RWPE2 (cell line): ENCODE results near the gene KRTAP9-2.
"Not testable (repeated sequence)": the region's sequence is repeated elsewhere in the genome, so short reads cannot be mapped to it uniquely, and the experiment has no call there.

ENCODE experiments used
- ATAC-seq: fragments of 200-7000 bp; cut with Tn5 transposase; 3 replicates; pipeline ENCODE4 v1.9.1; 2021; ENCODE audit warnings: low read depth
- DNase-seq: peaks from one replicate; pipeline ENCODE4 v3.0.0-alpha.2; 2020; ENCODE audit warnings: low spot score
- H3K27ac ChIP-seq: fragments of 450-650 bp; 2 replicates; pipeline ENCODE4 v1.5.1; 2017; ENCODE audit warnings: mild to moderate bottlenecking; ENCODE audit not compliant: poor library complexity, severe bottlenecking
- H3K27me3 ChIP-seq: fragments of 250-450 bp; sonication (Bioruptor Pico); 2 replicates; pipeline ENCODE4 v1.5.1; 2021; ENCODE audit warnings: mild to moderate bottlenecking, moderate library complexity; ENCODE audit not compliant: insufficient read depth, poor library complexity, severe bottlenecking
- H3K36me3 ChIP-seq: fragments of 250-450 bp; sonication (Bioruptor Pico); 2 replicates; pipeline ENCODE4 v1.5.1; 2020; ENCODE audit warnings: low read depth, mild to moderate bottlenecking, moderate library complexity
- H3K4me1 ChIP-seq: fragments of 250-450 bp; sonication (Bioruptor Pico); 2 replicates; pipeline ENCODE4 v1.5.1; 2021; ENCODE audit warnings: mild to moderate bottlenecking, moderate library complexity; ENCODE audit not compliant: insufficient read depth, poor library complexity, severe bottlenecking
- H3K4me3 ChIP-seq: fragments of 250-450 bp; sonication (Bioruptor Pico); 2 replicates; pipeline ENCODE4 v1.5.1; 2021; ENCODE audit warnings: mild to moderate bottlenecking, moderate library complexity; ENCODE audit not compliant: severe bottlenecking
- H3K9me3 ChIP-seq: fragments of 250-450 bp; sonication (Bioruptor Pico); 2 replicates; pipeline ENCODE4 v1.5.1; 2021; ENCODE audit warnings: mild to moderate bottlenecking, moderate library complexity; ENCODE audit not compliant: severe bottlenecking
- CTCF ChIP-seq: fragments of 450-650 bp; IDR thresholded peaks from one replicate; pipeline ENCODE4 v1.5.1; 2017; ENCODE audit warnings: mild to moderate bottlenecking, moderate library complexity; ENCODE audit not compliant: poor library complexity, severe bottlenecking

Gene KRTAP9-2

GRCh38 chr17:41215681-41216080 lies 10.8 kb upstream of the KRTAP9-2 start:
- no peak overlapping the region for H3K27ac ChIP-seq
- no peak overlapping the region for H3K4me3 ChIP-seq
- DNase-seq (no peak), ATAC-seq (no peak)
- H3K36me3 ChIP-seq: no peaks in the 10 kb centered on the region
- H3K4me1 ChIP-seq: no peaks in the 10 kb centered on the region
- H3K27me3 ChIP-seq: no peaks in the 10 kb centered on the region
- no peak for TF ChIP-seq CTCF
- no peaks in the 10 kb centered on the region for H3K9me3 ChIP-seq

GRCh38 chr17:41223821-41224220 lies 2.6 kb upstream of the KRTAP9-2 start:
- no peak overlapping the region for H3K4me3 ChIP-seq
- DNase-seq (no peak), ATAC-seq (no peak)
- no peaks in the 10 kb centered on the region for H3K4me1 ChIP-seq
- no peak overlapping the region for H3K27ac ChIP-seq
- H3K27me3 ChIP-seq: no peaks in the 10 kb centered on the region
- no peaks in the 10 kb centered on the region for H3K9me3 ChIP-seq
- no peaks in the 10 kb centered on the region for H3K36me3 ChIP-seq
- no peak for TF ChIP-seq CTCF

GRCh38 chr17:41226051-41226450 lies 397 bp upstream of the KRTAP9-2 start:
- Histone ChIP-seq H3K27me3 (no peaks in the 10 kb centered on the region), H3K4me3 (no peak overlapping the region), H3K4me1 (no peaks in the 10 kb centered on the region), H3K9me3 (no peaks in the 10 kb centered on the region), H3K27ac (no peak overlapping the region), H3K36me3 (no peaks in the 10 kb centered on the region)
- ATAC-seq (no peak), DNase-seq (no peak)
- TF ChIP-seq CTCF: no peak

GRCh38 chr17:41230094-41230493 lies 3.6 kb downstream of the KRTAP9-2 start:
- no peaks in the 10 kb centered on the region for H3K36me3 ChIP-seq
- H3K4me3 ChIP-seq: no peak overlapping the region
- TF ChIP-seq CTCF: no peak
- ATAC-seq (no peak), DNase-seq (no peak)
- H3K4me1 ChIP-seq: no peaks in the 10 kb centered on the region
- no peak overlapping the region for H3K27ac ChIP-seq
- H3K9me3 ChIP-seq: no peaks in the 10 kb centered on the region
- H3K27me3 ChIP-seq: no peaks in the 10 kb centered on the region

- Histone ChIP-seq H3K27me3 (no peaks in the 10 kb centered on the region), H3K9me3 (no peaks in the 10 kb centered on the region), H3K27ac (no peak overlapping the region), H3K36me3 (no peaks in the 10 kb centered on the region), H3K4me1 (no peaks in the 10 kb centered on the region), H3K4me3 (no peak overlapping the region)
- TF ChIP-seq CTCF: no peak
- no peak for ATAC-seq
- no peak for DNase-seq
These were observed 5.3 kb downstream of the KRTAP9-2 start for GRCh38 chr17:41231731-41232130.

- not testable (repeated sequence) for H3K4me3 ChIP-seq, H3K36me3 ChIP-seq, H3K27me3 ChIP-seq, DNase-seq, ATAC-seq, H3K27ac ChIP-seq, H3K4me1 ChIP-seq, H3K9me3 ChIP-seq
These were observed 6.1 kb downstream of the KRTAP9-2 start, which contains the start of gene KRTAP9-3 for GRCh38 chr17:41232399-41233105. KRTAP9-3 (plus strand) TSS chr17:41232449; CDS start chr17:41232502, 53 bp downstream.

- not testable (repeated sequence) for H3K27me3 ChIP-seq, H3K4me1 ChIP-seq, H3K36me3 ChIP-seq, ATAC-seq, H3K9me3 ChIP-seq, H3K27ac ChIP-seq, DNase-seq, H3K4me3 ChIP-seq
These were observed 10.7 kb downstream of the KRTAP9-2 start for GRCh38 chr17:41237116-41237515.
